Esophagus muscularis mucosa (tissue), 4 donors: Measurements from ENCODE around the gene IL15RA.

Source experiments
- CTCF ChIP-seq, 3 experiments: fragments of 200-600 bp in 2 of 3; fragments of 450-650 bp in 1 of 3; sonication (generic) in 2 of 3; IDR thresholded peaks; one replicate each; pipeline ENCODE4 v1.5.1; 2017 to 2019; ENCODE audit warnings: antibody characterized with exemption in 3 of 3, mild to moderate bottlenecking in 2 of 3, moderate library complexity in 1 of 3
- EP300 ChIP-seq: sonication (generic); formaldehyde crosslinking; IDR thresholded peaks from one replicate; pipeline ENCODE4 v1.6.1; 2017; ENCODE audit warnings: antibody characterized with exemption
- POLR2A ChIP-seq: fragments of 450-650 bp; IDR thresholded peaks from one replicate; pipeline ENCODE4 v1.6.1; 2017; ENCODE audit warnings: antibody characterized with exemption, moderate library complexity, mild to moderate bottlenecking, low read depth

GRCh38 chr10:5942001-5942400 is 35.3 kb downstream of the IL15RA start:
- no peak for TF ChIP-seq POLR2A
- TF ChIP-seq EP300: no peak
- no peak for TF ChIP-seq CTCF (IDR thresholded peaks at IDR 0.05)
